Measurements from ENCODE around the gene GPATCH1.

GPATCH1 gene

DNA sequence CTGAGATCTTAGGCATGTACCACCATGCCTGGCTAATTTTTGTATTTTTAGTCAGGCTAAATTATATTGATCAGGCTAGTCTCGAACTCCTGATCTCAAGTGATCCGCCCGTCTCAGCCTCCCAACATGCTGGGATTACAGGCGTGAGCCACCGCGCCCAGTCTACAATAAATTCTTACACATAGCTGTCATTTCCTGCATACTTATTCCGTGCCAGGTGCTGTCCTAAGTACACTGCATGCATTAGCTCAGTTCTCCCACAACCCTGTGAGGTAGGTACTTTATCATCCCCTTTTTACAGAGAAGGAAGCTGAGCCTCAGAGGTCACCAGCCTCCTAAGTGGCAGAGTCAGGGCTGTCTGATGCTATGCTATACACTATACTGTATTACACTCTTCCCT is 9.1 kb upstream of the GPATCH1 start:
- TF ChIP-seq, protein P1, sequence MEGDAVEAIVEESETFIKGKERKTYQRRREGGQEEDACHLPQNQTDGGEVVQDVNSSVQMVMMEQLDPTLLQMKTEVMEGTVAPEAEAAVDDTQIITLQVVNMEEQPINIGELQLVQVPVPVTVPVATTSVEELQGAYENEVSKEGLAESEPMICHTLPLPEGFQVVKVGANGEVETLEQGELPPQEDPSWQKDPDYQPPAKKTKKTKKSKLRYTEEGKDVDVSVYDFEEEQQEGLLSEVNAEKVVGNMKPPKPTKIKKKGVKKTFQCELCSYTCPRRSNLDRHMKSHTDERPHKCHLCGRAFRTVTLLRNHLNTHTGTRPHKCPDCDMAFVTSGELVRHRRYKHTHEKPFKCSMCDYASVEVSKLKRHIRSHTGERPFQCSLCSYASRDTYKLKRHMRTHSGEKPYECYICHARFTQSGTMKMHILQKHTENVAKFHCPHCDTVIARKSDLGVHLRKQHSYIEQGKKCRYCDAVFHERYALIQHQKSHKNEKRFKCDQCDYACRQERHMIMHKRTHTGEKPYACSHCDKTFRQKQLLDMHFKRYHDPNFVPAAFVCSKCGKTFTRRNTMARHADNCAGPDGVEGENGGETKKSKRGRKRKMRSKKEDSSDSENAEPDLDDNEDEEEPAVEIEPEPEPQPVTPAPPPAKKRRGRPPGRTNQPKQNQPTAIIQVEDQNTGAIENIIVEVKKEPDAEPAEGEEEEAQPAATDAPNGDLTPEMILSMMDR (IDR thresholded peaks at IDR 0.05; ENCODE audit: insufficient read depth, low read length, poor library complexity, severe bottlenecking) = no peak
- Histone ChIP-seq H3K4me3 (replicated peaks; ENCODE audit: low read depth, low read length) (no peak overlapping the region), H3K36me3 (ENCODE audit: control insufficient read depth, insufficient read depth, low read length) (no peaks in the 10 kb centered on the region), H3K27me3 (replicated peaks; ENCODE audit: control insufficient read depth, insufficient read depth, low read length) (no peaks in the 10 kb centered on the region)
- DNase-seq (ENCODE audit: extremely low read depth, insufficient read length) = no peak

DNA sequence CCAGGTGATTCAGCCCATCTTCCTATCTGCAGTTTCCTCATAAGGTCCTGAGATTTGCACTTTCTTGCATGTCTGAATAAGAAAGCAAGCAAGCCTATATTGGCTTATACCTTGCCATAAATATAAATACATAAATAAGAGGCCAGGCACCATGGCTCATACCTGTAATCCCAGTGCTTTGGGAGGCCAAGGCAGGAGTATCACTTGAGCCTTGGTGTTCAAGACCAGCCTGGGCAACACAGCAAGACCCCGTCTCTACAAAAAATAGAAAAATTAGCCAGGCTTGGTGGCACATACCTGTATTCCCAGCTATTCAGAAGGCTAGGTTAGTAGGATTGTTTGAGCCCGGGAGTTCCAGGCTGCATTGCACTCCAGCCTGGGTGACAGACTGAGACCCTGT is 5.5 kb upstream of the GPATCH1 start:
- Histone ChIP-seq H3K27me3 (replicated peaks; ENCODE audit: control insufficient read depth, insufficient read depth, low read length) (no peaks in the 10 kb centered on the region), H3K4me3 (replicated peaks; ENCODE audit: low read depth, low read length) (no peak overlapping the region), H3K36me3 (ENCODE audit: control insufficient read depth, insufficient read depth, low read length) (no peaks in the 10 kb centered on the region)
- no peak for DNase-seq (ENCODE audit: extremely low read depth, insufficient read length)
- TF ChIP-seq, protein P1 (IDR thresholded peaks at IDR 0.05; ENCODE audit: insufficient read depth, low read length, poor library complexity, severe bottlenecking) = no peak

DNA sequence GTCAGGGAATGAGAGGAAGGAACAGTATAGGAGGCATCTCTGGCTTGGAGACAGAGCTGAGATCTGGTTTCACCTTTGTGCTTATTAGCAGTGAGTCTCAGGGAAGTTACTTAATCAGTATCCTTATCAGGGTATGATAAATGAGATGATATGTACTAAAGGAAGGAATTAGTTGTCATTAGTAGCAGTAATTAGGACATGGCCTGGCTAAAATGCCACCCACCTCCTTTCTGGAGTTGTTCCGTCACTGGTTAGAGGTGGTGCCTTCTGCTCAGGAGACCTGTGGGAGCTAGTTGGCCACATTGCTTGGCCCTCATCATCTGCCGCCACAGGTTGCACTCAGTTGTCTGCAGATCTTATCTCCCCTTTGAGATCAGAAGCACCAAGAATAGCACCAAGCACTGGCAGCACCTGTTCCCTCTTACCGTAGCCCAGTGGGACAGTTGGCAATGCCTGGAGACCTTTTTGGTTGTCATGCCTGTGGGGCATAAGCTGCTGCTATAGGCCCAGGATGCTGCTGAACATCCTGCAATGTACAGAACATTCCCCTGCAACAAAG is 4.7 kb downstream of the GPATCH1 start:
- no peak for DNase-seq (ENCODE audit: extremely low read depth, insufficient read length)
- TF ChIP-seq, protein P1 (IDR thresholded peaks at IDR 0.05; ENCODE audit: insufficient read depth, low read length, poor library complexity, severe bottlenecking) = no peak

DNA sequence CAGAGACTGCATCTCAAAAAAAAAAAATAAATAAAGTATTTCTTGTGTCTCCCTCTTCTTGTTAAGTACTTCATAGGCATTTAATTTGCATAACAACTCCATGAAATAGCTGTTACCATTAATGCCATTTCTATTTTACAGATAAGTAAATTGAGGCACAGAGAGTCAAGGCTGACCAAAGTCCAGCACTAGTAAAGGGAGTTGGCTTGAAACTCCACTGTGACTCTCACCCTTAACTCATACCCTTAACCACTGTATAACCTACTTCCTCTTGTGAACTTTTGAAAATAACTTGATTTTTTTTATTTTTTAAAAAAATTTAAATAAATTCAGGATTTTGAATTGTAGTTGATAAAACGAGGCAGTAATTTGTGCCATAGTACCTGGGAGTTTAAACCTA is 6.0 kb downstream of the GPATCH1 start:
- TF ChIP-seq, protein P1 (IDR thresholded peaks at IDR 0.05; ENCODE audit: insufficient read depth, low read length, poor library complexity, severe bottlenecking) = no peak
- no peak for DNase-seq (ENCODE audit: extremely low read depth, insufficient read length)
- H3K4me3 ChIP-seq (replicated peaks; ENCODE audit: low read depth, low read length) = no peak overlapping the region
- peaks cover 5% of the 10 kb centered on the region for H3K36me3 ChIP-seq (ENCODE audit: control insufficient read depth, insufficient read depth, low read length)
- H3K27me3 ChIP-seq (replicated peaks; ENCODE audit: control insufficient read depth, insufficient read depth, low read length) = no peaks in the 10 kb centered on the region

More for the DNA sequence above, 4.7 kb downstream of the GPATCH1 start:
- no peaks in the 10 kb centered on the region for H3K27me3 ChIP-seq (replicated peaks; ENCODE audit: control insufficient read depth, insufficient read depth, low read length)
- H3K36me3 ChIP-seq (ENCODE audit: control insufficient read depth, insufficient read depth, low read length) = peaks cover 5% of the 10 kb centered on the region
- H3K4me3 ChIP-seq (replicated peaks; ENCODE audit: low read depth, low read length) = no peak overlapping the region

DNA sequence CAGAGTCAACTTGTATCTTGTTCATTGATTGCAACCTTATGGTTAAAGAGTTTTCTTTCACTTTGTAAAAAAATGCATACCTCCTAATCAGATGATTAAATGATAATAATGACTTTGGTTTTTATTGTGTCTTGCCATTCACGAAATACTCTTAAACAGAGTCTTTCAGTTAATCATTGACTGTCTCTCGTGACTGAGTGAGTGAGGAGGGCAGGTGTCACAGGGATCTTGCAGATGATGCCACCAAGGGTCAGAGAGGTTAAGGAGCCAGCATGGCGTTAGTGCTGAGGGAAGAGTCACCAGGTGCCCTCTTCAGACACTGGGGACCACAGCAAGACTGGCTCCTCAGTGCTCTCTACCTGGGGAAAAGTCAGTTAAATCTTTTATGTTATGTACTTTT is 8.0 kb downstream of the GPATCH1 start:
- H3K27me3 ChIP-seq (replicated peaks; ENCODE audit: control insufficient read depth, insufficient read depth, low read length) = no peaks in the 10 kb centered on the region
- H3K36me3 ChIP-seq (ENCODE audit: control insufficient read depth, insufficient read depth, low read length) = peaks cover 14% of the 10 kb centered on the region
- H3K4me3 ChIP-seq (replicated peaks; ENCODE audit: low read depth, low read length) = no peak overlapping the region
- TF ChIP-seq, protein P1 (IDR thresholded peaks at IDR 0.05; ENCODE audit: insufficient read depth, low read length, poor library complexity, severe bottlenecking) = no peak
- no peak for DNase-seq (ENCODE audit: extremely low read depth, insufficient read length)

DNA sequence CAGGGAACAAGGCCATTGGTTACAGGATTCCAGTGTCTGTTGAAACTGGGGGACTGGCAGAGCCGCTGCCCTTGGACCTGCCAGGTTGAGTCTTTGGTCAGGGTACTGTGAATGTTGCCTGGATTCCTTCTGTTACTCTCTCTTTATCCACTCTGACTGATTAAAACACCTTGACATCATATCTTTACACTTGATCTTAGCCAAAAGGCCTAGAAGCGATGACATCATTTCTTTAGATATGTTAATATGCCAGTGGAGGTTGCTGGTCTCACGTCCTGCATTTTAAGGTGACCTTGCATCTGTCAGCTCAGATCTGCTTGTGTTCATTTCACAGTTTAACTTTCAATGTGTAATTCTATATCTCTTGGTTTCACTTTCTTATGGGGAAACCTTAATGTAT is 9.2 kb downstream of the GPATCH1 start:
- TF ChIP-seq, protein P1 (IDR thresholded peaks at IDR 0.05; ENCODE audit: insufficient read depth, low read length, poor library complexity, severe bottlenecking) = no peak
- Histone ChIP-seq H3K27me3 (replicated peaks; ENCODE audit: control insufficient read depth, insufficient read depth, low read length) (no peaks in the 10 kb centered on the region), H3K36me3 (ENCODE audit: control insufficient read depth, insufficient read depth, low read length) (peaks cover 16% of the 10 kb centered on the region), H3K4me3 (replicated peaks; ENCODE audit: low read depth, low read length) (no peak overlapping the region)
- DNase-seq (ENCODE audit: extremely low read depth, insufficient read length) = no peak

All from GM06990 (cell line).